ENCODE measurements around the gene TFEB. TPM values are rescaled to one million over a fixed set of nuclear protein-coding genes. Genes with fewer than 3 reads are reported as not detected.
A peak's percentile ranks its signal among the peaks of the same experiment; 100 is the strongest.

The TFEB gene
- total RNA-seq, 4 donors from 2014 or later: 19.0 to 23.3 (median 21.6) TPM

DNA sequence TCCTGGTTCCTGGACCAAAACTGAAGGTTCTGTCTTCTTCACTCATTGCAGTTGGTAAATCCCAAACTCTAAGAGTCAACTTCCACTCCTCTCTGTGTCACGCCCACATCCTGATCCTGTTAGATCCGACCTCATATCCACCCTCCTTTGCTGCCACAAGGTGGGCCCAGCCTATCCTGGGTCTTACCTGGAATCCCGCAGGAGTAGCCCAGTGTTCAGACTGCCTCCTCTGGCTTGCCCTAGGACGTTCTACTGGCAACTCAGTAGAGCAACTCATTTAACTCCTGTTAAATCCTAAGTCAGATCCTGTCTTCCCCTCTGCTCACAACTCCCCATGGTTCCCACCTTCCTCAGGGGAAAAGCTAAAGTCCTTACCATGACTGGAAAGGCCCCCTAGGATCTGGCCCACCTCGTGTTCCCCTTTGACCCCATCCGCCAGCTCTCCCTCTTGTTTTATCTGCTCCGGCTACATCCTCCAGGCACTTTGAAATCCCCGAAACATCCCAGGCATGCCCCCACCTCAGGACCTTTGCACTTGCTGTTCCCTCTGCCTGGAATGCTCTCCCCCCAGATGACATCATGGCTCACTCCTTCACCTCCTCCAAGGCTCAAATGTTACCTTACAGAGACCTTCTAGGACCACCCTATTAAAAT, 43.9 kb downstream of the TFEB start:
- no peak for DNase-seq (ENCODE audit: low spot score in 2 of 2)
- 90% methylated on average over 8 of the region's 8 CpGs for WGBS
- Histone ChIP-seq H3K4me1 (peaks cover 34% of the 10 kb centered on the region), H3K27ac (no peak overlapping the region), H3K4me3 (no peak overlapping the region), H3K27me3 (no peaks in the 10 kb centered on the region), H3K9me3 (no peaks in the 10 kb centered on the region), H3K36me3 (peaks cover 33% of the 10 kb centered on the region)
- TF ChIP-seq CTCF (IDR thresholded peaks at IDR 0.05) (no peak), POLR2A (IDR thresholded peaks at IDR 0.05) (no peak), EP300 (IDR thresholded peaks at IDR 0.05) (no peak), POLR2AphosphoS5 (IDR thresholded peaks at IDR 0.05) (no peak)

DNA sequence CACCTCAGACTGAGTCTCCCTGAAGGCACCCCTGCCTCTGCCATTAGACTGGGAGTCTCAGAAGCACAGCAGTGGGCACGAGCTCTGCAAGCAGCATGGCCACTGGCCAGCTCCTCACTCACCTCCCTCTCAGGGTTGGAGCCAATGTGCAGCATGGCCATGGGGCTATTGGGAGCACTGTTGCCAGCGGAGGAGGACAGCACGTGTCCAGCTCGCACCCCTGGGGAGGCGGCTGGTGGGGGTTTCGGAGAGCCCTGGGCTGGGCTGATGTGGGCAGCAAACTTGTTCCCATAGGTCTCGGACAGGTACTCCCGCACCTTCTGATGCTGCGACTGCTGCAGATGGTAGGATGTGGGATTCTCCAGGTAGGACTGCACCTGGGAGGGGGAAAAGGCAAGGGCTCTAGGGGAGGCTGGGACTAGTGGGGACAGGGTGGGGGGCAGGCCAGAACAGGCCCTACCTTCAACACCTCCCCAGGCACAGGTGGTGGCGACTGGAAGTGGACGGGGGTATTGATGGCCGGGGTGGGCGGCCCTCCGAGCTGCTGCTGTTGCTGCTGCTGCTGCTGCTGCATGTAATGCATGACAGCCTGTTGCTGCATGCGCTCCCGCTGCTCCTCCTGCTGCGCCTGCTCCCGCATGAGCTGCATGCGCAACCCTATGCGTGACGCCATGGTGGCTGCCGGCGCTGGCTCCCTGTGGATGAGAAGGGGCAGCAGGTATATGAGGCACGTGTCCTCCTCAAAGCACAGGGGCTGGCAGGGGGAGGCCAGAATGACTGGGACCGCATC, 44.7 kb downstream of the TFEB start:
- Histone ChIP-seq H3K4me1 (peaks cover 34% of the 10 kb centered on the region), H3K36me3 (peaks cover 39% of the 10 kb centered on the region), H3K27me3 (no peaks in the 10 kb centered on the region), H3K9me3 (no peaks in the 10 kb centered on the region), H3K4me3 (no peak overlapping the region), H3K27ac (no peak overlapping the region)
- TF ChIP-seq EP300 (IDR thresholded peaks at IDR 0.05): no peak
- no peak for TF ChIP-seq POLR2A (IDR thresholded peaks at IDR 0.05)
- TF ChIP-seq POLR2AphosphoS5 (IDR thresholded peaks at IDR 0.05): no peak
- TF ChIP-seq CTCF (IDR thresholded peaks at IDR 0.05): no peak
- DNase-seq (ENCODE audit: low spot score in 2 of 2): no peak
- 94% methylated on average over 15 of the region's 25 CpGs for WGBS

- peaks cover 51% of the 10 kb centered on the region for H3K36me3 ChIP-seq
- H3K4me1 ChIP-seq: peaks cover 29% of the 10 kb centered on the region
- H3K9me3 ChIP-seq: no peaks in the 10 kb centered on the region
- DNase-seq (ENCODE audit: low spot score in 2 of 2): peak in 1 of 2 donors; percentile 62
- no peaks in the 10 kb centered on the region for H3K27me3 ChIP-seq
- H3K4me3 ChIP-seq: no peak overlapping the region
- 51% methylated on average over 8 of the region's 9 CpGs for WGBS
- H3K27ac ChIP-seq: peak overlapping the region; percentile 2
- TF ChIP-seq CTCF (IDR thresholded peaks at IDR 0.05) (no peak), POLR2AphosphoS5 (IDR thresholded peaks at IDR 0.05) (no peak), EP300 (IDR thresholded peaks at IDR 0.05) (no peak), POLR2A (IDR thresholded peaks at IDR 0.05) (no peak)
Measured at GRCh38 chr6:41689171-41690008, 46.0 kb downstream of the TFEB start.

- peaks cover 54% of the 10 kb centered on the region for H3K36me3 ChIP-seq
- DNase-seq (ENCODE audit: low spot score in 2 of 2): peak in 1 of 2 donors; percentile 44
- WGBS: 71% methylated on average over 5 of the region's 5 CpGs
Measured at GRCh38 chr6:41688256-41688965, 47.0 kb downstream of the TFEB start.

More at GRCh38 chr6:41688256-41688965, 47.0 kb downstream of the TFEB start:
- Histone ChIP-seq H3K9me3 (no peaks in the 10 kb centered on the region), H3K4me3 (no peak overlapping the region), H3K27ac (no peak overlapping the region), H3K27me3 (no peaks in the 10 kb centered on the region), H3K4me1 (peaks cover 26% of the 10 kb centered on the region)
- TF ChIP-seq POLR2AphosphoS5 (IDR thresholded peaks at IDR 0.05) (no peak), EP300 (IDR thresholded peaks at IDR 0.05) (no peak), POLR2A (IDR thresholded peaks at IDR 0.05) (no peak), CTCF (IDR thresholded peaks at IDR 0.05) (no peak)
